Smooth muscle cell of the brain vasculature (primary cell): ENCODE results near the gene ECSIT.

Experiments
- DNase-seq: peaks from one replicate; pipeline ENCODE4 v3.0.0-alpha.2; 2012; ENCODE audit warnings: low read depth, low spot score

Gene ECSIT

DNA sequence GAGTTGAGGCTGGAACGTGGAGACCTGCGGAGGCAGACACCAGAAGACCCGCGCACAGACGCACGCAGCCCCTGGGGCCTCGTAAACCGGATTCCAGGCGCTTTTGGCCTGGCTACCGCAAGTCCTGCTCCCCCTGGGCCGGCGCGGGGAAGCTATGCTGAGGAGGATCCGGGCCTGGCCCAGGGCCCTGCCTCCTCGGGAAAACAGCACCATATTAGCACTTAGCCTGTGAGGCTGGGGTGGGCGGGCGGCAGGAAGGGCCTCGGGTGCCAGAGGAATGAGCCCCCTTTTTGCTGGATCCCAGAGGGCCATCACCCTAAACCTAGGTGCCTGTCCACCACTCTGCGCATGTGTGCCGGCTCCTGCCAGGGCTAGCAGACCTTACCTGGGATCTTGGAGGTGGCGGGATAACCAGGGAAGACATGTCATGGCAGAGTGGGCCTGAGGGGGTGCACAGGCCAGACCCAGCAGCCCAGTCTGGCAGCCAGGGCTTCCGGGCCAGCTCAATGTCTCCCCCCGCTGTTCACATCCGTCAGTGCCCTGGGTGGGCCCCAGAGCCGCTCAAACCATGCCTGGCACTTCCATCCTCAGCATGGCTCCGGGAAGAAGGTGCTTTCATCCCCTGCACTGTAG lies 22.8 kb upstream of the ECSIT start:
- no peak for DNase-seq

DNA sequence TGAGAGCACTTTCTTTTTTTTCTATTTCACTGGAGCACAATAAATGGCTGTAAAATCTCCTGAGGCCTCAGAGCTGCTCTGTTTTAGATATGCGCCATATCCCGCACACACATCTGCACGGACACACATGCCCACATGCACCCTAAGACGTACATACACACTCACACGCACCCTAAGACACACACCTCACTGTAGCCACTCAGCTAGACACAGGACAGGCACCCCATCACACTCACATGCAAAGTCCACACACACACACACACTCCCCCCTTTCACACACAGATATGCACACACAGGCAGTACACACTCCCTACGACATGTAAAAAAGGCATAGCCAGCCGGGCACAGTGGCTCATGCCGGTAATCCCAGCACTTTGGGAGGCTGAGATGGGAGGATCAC lies 21.3 kb upstream of the ECSIT start:
- DNase-seq, result no peak

DNA sequence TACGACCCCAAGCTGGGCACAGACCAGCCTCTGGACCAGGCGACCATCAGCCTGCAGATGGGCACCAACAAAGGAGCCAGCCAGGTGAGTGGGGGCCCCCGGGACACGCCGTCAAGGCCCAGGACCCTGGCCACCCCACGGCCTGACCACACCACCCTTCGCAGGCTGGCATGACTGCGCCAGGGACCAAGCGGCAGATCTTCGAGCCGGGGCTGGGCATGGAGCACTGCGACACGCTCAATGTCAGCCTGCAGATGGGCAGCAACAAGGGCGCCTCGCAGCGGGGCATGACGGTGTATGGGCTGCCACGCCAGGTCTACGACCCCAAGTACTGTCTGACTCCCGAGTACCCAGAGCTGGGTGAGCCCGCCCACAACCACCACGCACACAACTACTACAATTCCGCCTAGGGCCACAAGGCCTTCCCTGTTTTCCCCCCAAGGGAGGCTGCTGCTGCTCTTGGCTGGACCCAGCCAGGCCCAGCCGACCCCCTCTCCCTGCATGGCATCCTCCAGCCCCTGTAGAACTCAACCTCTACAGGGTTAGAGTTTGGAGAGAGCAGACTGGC lies 20.5 kb upstream of the ECSIT start:
- DNase-seq, result no peak

DNA sequence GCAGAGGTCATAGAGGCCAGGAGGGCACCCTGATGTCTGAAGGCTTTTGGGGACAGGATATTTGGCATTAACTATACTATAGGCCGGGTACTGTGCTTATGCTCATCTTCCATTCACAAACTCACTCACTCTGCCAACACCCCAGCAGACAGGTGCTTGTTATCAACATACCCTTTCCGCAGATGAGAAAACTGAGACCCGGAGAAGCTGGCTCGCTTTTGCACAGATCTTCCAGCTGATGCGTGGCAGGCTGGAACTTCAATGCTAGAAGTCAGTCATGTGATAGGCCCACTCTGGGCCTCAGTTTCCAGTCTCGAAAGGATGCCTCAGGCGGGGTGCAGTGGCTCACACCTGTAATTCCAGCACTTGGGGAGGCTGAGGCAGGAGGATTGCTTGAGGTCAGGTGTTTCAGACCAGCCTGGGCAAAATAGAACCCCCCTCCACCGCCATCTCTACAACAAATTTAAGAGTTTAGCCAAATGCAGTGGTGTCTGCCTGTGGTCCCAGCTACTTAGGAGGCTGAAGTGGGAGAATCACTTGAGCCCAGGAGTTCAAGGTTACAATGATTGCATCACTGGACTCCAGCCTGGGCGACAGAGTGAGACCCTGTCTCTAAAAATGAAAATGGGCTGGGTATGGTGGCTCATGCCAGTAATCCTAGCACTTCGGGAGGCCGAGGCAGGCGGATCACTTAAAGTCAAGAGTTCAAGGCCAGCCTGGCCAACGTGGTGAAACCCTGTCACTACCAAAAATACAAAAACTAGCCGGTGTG lies 19.2 kb upstream of the ECSIT start:
- DNase-seq, result no peak

DNA sequence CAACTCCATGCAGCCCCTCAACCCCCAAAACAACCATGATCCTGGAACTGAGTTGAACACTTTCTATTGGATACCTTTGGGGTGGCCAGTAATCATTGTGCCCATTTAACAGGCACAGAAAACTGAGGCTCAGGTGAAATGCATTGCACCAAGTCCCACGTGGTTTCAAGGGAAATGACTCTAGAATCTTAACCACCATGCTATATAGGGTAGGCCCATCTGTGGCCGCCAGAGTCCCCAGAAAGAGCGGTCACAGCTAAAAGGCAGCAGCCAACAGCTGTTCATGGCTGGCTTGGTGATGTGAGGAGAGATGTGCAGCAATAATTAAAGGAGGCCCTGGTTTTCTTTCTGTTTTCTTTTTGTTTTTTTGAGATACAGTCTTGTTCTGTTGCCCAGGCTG lies 12.3 kb upstream of the ECSIT start:
- DNase-seq, result no peak

DNA sequence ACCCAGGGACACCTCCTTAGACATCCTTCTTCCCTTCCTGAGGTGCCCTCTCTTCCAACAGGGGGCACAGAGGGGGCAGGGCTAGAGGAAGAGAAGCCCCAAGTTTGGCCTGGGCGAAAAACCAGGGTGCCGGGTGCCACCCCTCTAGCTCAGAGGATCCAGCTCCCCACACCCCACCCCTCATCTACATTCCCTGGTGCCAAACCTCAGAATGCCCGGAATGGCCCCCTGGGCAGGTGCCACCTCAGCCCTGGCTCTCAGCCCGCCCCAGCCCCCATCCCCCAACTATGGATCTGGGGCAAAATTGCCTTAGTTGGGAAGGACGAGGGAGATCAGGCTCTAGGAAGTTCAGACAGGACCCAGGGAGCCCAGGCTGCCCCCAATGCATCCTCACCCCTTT lies 11.7 kb upstream of the ECSIT start:
- DNase-seq, result no peak

DNA sequence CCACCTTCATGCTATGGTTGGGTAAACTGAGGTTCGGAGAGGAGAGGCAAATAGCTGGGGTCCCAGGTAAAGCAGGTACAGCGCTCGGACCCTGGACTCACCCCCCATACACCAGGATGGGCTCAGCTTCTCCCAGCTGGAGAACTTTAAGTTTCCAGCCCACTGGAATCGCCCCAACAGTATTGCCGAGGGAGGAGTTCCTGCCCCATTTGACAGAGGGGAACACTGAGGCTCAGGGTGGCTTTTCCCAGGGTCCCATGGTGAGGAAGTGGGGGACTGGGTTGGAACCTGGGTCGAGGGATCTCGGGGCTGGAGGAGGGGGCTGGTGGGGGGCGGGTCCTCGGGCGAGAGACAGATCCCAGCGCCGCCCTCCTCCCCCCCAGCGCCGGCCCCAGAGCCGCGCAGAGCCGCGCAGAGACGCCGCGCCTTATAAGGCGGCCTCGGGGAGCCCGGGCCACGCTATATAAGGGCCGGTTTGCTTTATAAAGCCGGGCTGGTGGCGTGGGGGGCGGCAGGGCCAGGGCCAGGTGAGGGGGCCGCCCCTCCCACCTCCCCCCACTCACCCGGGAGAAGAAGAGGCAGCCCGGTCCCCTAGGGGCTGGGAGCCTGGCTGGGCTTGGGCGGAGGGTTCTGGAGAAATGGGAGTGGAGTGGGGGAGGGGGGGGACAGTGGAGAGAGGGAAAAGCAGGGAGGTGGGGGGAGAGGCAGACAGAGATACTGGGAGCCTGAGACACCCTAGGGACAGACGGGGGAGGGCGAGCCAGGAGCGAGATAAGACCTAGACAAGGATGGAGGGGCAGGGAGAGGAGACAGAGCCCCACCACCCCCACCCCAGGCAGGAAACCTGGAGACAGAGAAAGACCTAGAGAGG lies 10.8 kb upstream of the ECSIT start:
- DNase-seq, result no peak

DNA sequence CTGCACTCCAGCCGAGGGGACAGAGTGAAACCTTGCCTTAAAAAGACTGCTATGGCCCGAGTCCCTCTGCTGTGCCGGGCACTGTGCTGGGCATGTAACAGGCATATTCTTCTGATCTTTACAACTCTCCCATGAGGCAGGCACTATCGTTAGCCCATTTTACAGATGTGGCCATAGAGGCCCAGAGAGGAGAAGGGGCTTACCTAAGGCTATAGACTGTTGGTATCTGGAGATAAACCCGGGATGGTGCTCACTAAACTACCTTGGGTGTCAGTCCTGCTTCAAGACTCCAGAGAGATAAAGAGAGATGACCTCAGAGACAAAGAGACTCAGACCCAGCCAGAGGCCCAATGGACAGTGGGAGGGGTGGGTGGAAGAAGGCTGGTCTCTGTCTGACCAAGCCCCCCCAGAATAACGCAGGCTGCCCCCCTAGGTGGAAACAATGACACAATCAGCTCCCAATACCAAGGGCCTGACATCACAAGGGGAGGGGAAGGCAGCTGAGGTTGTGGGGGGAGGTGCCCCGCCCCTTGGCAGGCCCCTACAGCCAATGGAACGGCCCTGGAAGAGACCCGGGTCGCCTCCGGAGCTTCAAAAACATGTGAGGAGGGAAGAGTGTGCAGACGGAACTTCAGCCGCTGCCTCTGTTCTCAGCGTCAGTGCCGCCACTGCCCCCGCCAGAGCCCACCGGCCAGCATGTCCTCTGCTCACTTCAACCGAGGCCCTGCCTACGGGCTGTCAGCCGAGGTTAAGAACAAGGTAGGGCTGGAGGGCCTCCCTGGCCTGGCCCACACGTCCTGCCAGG lies 9.5 kb upstream of the ECSIT start, which contains the start of gene CNN1:
Gene CNN1 (plus strand): TSS at position 620 of the 805 bp plus-strand sequence. CDS start 77 bp downstream, at position 697.
- DNase-seq, result no peak

DNA sequence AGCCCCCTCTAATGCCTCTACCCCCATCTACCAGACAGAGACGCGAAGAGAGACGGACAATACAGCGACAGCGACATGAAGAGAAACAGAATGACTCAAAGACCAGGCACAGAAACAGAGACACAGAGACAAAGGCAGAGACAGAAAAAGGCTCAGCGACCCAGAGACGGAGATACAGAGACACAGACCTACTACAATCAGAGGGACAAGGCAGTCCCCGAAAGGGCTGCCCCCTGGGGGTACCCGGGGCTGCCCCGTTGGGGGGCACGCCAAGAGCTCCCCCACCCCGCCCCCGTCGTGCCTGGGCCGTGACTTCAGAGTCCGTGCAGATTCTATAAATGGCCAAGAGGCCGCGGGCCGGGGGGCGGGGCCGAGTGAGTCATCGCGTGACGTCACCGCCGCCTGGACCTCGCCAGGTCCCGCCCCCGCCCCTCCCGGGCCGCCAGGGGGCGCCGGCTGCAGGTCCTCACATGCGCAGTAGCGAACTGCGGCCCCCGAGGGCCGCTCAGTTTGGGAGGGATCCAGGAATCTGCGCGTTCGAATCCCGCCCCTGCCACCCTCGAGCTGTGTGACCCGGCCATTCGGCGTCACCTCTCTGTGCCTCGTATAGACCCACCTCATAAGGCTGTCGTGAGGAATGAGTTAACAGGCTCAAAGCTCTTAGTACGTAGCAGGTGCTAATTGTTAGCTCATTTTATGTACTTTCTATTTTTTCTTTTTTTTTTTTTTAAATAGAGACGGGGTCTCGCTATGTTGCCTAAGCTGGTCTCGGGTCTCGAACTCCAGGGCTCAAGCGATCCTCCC lies 7.1 kb upstream of the ECSIT start:
- peak; percentile 68 for DNase-seq

DNA sequence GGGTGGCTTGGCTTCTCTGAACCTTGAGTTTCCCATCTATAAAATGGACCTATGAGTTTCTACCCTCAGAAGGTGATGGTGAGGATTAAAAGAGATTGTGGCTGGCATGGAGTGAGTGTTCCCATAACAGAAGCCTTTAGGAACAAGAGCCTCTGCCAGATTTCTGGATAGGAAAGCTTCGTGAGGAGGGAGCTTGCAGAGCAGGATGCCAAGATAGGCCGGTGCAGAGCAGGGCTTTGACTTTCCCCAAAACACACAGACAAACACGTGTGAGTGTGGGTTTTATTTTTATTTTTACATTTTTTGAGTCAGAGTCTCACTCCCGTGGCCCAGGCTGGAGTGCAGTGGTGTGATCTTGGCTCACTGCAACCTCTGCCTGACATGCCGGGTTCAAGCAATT lies 6.0 kb upstream of the ECSIT start:
- no peak for DNase-seq

DNA sequence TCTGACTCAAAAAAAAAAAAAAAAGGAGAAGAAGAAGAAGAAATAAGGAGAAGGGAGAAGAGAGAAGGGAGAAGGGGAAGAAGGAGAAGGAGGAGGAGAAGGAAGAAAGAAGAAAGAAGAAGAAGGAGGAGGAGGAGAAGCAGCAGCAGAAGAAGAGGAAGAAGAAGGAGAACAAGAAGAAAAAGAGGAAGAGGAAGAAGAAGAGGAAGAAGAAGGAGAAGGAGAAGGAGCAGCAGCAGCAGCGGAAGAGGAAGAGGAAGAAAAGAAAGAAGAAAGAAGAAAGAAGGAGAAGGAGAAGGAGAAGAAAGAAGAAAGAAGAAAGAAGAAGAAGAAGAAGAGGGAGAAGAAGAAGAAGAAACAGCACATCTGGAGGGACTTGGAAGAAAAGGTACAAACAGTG lies 5.6 kb upstream of the ECSIT start:
- no peak for DNase-seq

DNA sequence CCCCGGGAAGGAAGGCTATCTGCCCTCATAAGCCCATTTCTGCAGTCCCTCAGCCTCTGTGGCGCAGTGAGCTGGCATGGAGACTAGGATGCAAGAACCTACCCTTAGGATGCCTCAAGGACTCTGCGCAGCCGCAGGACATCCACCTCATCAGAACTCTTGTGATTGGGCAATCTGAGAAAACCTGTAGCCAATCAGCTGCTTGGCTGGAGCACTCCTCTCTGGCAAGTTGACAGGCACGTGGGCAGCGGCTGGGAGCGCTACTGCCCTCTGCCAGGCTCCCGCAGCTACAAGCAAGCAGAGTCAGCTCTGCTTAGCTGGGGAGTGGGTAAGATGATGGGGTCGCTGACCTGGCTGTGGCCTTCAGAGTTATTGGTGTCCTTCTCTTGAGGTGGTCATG lies 1.5 kb upstream of the ECSIT start:
- no peak for DNase-seq

DNA sequence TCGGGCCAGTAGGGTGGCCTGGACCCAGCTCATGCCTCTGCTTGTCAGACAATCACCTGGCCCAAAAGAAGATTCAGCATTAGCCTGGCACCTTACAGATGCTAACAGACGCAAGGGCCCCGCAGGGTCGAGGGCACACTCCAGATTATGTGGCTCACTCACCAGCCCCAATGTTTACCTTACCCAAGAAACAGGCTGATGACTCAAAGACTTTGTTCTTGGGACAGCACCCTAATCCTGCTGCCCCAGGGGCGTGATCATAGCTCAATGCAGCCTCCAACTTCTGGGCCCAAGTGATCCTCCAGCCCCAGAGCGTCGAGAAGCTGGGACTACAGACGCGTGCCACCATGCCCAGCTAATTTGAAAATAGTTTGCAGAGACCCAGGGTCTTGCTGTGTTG lies 9.8 kb downstream of the ECSIT start:
- DNase-seq, result no peak

DNA sequence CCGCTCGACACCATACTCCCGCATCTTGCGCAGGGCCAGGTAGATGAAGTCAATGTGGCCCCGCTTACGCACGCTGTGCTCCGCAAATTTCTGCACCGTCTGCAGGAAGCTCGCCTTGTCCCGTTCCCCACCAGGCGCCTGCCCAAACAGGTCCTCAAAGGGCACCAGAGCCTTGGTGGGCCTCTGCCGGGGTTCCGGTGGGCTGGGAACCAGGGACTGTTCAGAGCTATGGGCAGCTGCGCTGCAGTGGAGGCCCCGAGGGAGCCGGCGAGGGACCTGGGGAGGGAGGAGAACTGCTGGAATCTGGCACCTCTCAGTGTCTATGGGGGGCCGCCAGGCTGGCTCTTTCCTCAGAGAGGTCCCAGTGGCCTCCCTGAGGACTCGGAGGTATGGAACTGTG lies 15.0 kb downstream of the ECSIT start:
- no peak for DNase-seq

DNA sequence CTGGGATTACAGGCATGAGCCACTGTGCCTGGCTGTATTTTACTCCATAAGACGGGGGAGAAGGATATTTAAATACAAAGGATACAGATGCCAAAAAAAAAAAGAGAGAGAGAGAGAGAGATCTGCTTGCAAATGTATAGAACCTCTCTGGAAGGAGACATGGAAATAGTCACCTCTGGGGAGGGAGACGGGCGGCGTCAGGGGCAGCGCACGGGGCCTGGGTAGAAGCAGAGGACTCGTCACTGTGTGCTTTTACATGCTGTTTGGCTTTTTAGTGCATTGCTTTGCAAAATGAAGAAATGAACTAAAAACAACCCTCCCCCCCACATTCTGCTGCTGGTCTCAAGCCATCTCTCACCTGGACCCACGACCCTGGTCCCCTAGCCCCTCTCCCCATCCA lies 18.5 kb downstream of the ECSIT start:
- no peak for DNase-seq

DNA sequence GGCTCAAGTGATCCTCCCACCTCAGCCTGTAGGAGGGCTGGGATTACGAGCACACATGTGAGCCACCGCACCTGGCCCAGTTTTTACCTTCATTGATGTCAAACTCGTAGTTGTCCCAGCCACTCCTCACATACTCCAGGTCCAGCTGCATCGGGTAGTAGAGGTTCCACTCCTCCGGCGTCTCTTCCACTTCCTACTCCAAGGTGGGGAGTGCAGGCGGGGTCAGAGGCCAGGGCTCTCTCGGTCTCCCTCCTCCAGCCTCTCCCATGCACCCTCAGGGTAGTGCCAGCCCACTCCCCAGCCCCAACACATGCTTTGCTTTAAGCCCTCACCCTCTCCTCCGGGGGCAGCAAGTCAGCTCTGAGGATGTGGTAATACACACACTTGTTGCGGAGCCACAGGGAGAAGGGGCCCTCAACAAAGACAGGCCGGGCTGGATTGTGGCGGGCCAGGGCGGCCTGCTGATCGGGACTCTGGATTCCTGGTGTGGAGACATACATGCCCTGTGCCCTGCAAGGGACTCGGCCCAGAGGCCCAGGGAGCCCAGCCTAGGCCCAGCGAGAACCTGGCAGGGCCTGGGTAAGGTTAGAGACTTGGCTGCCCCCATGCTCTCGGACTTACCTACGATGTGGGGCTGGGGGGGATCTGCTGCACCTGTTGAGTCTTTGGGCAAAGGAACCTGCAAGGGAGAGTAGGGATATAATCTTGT lies 21.4 kb downstream of the ECSIT start:
- DNase-seq, result no peak

DNA sequence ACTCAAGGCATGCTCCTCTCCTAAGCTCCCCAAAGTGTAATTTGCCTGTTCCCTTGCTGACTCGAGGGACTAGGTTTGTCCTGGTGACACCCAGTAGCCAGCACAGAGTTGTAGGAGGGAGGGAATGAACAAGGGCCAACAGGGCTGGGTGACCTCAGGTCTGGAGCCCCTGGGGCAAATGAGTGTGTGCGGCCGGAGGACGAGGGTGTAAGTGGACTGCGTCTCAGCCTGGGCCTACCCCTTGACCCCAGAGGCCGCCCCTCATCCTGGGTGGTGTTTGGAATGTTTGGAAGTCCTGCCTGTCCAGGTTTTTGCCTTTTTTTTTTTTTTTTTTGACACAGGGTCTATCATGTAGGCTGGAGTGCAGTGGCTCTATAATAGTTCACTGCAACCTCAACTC lies 22.0 kb downstream of the ECSIT start:
- no peak for DNase-seq

DNA sequence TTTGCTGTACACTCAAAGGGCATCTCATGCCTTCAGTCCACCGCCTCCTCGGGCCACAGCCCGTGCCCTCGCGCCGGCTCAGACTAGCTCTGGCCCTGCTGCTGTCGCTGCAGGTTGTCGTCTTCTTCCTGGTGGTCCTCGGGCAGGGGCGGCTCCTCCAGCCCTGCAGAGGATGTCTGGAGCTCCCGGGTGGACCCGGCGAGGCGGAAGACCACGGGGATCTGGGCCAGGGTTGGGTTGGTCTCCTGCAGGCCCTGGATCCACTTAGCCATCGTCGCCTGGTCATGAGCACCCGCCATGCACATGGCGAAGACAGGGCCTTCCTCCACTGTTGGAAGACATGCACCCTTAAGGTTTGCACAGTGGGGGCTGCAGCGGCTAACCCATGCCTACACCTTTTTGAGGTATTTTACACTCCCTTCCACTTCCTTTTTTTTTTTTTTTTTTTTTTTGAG lies 22.8 kb downstream of the ECSIT start:
- DNase-seq, result peak; percentile 10

DNA sequence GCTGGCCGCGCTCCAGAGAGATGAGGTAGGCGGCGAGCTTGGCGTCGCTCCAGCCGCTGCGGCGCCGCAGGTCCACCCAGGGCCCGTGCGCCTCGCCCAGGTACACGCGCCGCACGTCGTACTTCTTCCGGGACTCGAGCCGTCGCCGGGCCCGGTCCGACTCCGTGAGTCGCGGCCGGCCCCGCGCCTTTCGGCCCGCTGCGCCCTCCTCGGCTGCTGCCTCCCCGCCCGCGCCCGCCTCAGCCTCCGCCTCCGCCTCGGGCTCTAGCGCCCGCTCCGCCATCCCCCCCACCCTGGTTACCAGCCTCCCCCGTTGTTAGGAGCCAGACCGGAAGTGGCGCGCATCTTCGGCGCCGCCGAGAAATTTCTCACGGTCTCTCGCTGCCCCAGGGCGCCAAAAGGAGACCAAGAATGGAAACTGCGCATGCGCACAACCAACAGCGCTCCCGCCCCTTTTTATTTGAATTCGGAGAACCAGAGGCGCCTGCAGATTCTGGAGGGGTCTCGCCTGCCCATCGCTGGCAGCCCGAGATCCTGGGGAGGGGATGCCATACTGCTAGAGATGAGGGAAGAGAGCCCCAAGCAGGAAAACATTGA lies 23.3 kb downstream of the ECSIT start, which contains the start of gene ZNF653:
Gene ZNF653 (minus strand): TSS at position 336 of the 597 bp plus-strand sequence. CDS start 53 bp downstream, at position 283.
- peak; percentile 86 for DNase-seq
